B cell (primary cell): ENCODE data around the gene DIPK1B.

Experiments used
- EZH2 ChIP-seq: IDR thresholded peaks from 2 replicates; pipeline ENCODE4 v1.6.1; 2012; ENCODE audit warnings: borderline replicate concordance, low read depth, mild to moderate bottlenecking, moderate library complexity, low read length; ENCODE audit not compliant: insufficient read depth, poor library complexity, severe bottlenecking
- TF ChIP-seq, protein P1 (sequence below): fragments of 200-600 bp; IDR thresholded peaks from one replicate; pipeline ENCODE4 v1.8.0; 2022; ENCODE audit warnings: antibody characterized with exemption, mild to moderate bottlenecking

DNA sequence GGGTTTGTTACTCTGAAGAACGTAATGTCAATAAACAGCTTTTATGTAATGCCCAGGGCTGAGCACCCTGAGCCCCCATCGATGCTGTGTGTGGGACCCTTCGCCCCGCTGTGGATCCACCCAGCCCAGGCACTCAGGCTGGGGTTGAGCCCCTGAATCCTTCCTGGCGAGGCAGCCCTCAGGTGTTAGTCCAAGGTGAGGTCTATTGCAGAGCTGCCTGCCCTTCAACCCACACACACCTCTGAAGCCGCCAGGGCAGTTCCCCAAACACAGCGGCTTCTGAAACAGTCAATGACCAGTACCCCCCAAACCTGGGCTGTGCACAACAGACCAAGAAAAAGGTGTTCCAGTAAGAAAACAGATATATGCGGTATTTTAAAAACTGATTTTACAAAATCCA lies 11.6 kb downstream of the DIPK1B start:
- TF ChIP-seq EZH2: no peak
- TF ChIP-seq, protein P1, sequence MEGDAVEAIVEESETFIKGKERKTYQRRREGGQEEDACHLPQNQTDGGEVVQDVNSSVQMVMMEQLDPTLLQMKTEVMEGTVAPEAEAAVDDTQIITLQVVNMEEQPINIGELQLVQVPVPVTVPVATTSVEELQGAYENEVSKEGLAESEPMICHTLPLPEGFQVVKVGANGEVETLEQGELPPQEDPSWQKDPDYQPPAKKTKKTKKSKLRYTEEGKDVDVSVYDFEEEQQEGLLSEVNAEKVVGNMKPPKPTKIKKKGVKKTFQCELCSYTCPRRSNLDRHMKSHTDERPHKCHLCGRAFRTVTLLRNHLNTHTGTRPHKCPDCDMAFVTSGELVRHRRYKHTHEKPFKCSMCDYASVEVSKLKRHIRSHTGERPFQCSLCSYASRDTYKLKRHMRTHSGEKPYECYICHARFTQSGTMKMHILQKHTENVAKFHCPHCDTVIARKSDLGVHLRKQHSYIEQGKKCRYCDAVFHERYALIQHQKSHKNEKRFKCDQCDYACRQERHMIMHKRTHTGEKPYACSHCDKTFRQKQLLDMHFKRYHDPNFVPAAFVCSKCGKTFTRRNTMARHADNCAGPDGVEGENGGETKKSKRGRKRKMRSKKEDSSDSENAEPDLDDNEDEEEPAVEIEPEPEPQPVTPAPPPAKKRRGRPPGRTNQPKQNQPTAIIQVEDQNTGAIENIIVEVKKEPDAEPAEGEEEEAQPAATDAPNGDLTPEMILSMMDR: no peak
